ENCODE data around the gene OR5AC2.

DNA sequence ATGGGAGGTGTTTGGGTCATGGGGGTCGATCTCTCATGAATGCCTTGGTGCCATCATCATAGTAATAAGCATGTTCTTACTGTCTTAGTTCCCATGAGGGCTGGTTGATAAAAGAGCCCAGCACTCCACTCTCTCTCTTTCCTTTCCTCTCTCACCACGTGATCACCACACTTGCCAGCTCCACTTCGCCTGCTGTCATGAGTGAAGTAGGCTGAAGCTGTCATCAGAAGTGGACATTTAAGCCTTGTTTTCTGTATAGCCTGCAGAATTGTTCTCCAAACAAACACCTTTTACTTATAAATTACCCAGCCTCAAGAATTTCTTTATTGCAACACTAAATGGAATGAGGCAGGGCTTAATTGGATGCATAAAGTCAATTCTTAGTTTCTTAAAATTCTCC is 49.7 kb downstream of the OR5AC2 start:
- TF ChIP-seq CTCF (IDR thresholded peaks at IDR 0.05) (no peak), POLR2A (IDR thresholded peaks at IDR 0.05) (no peak), POLR2AphosphoS5 (IDR thresholded peaks at IDR 0.05) (no peak)
